Stimulated activated CD4-positive, alpha-beta T cell treated with anti-CD3 and anti-CD28 coated beads, Interleukin-15, amount 100 ng/mL, for 24 hours (primary cell): Measurements from ENCODE around the gene CLEC19A.

Source experiments
- DNase-seq: peaks from one replicate; pipeline ENCODE4 v3.0.0-alpha.2; 2020

The CLEC19A gene

GRCh38 chr16:19330841-19331397 is 45.4 kb downstream of the CLEC19A start:
- no peak for DNase-seq

- DNase-seq: no peak
Observed at GRCh38 chr16:19331794-19332193, 46.3 kb downstream of the CLEC19A start.

- no peak for DNase-seq
Observed at GRCh38 chr16:19338335-19338734, 52.8 kb downstream of the CLEC19A start.

GRCh38 chr16:19344224-19344801 is 58.8 kb downstream of the CLEC19A start:
- no peak for DNase-seq

GRCh38 chr16:19344980-19345379 is 59.4 kb downstream of the CLEC19A start:
- no peak for DNase-seq

GRCh38 chr16:19346335-19346922 is 60.9 kb downstream of the CLEC19A start:
- no peak for DNase-seq

- DNase-seq: no peak
Observed at GRCh38 chr16:19348125-19348524, 62.6 kb downstream of the CLEC19A start.

GRCh38 chr16:19348578-19349315 is 63.2 kb downstream of the CLEC19A start:
- DNase-seq: no peak

- DNase-seq: no peak
Observed at GRCh38 chr16:19354371-19354770, 68.8 kb downstream of the CLEC19A start.

GRCh38 chr16:19356024-19356952 is 70.8 kb downstream of the CLEC19A start:
- DNase-seq: peak; percentile 2

GRCh38 chr16:19359556-19359955 is 74.0 kb downstream of the CLEC19A start:
- no peak for DNase-seq
